ENCODE data around the gene ARAP1. TPM values are rescaled to one million over a fixed set of nuclear protein-coding genes. Genes with fewer than 3 reads are reported as not detected.
A peak's percentile ranks its signal among the peaks of the same experiment; 100 is the strongest.

Gene ARAP1
- total RNA-seq, 1 donor from 2014 or later: 17.6 TPM

DNA sequence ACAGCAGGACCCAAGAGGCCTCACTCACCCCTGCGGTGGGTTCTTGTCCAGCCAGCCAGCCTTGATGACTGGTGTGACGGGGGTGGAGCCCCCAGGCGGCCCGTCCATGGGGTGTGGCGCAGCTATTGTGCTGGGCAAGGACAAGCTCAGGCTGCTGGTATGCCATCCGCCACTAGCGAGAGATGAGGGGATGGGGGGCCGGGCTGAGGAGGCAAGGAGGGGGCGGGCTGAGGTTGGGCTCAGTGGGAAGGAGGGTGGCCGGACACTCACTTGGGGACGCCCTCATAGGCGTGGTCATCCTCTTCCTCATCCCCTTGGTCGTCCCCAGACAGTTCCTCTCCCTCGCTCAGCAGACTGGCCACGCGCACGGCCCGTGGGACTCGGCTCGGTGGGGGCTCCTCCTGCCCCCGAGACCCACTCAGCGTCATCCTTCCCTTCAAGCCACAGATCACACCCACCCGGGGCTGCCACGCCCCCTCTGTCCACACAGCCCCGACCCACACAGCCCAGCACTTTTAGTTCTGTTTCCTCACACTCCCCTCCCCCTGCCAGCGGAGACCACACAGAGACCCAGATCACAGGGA, 39.9 kb downstream of the ARAP1 start:
- Histone ChIP-seq H3K27ac (peak overlapping the region; percentile 13), H3K4me1 (peaks cover 22% of the 10 kb centered on the region), H3K9me3 (ENCODE audit: low read depth) (no peaks in the 10 kb centered on the region), H3K79me2 (ENCODE audit: low read depth) (no peaks in the 10 kb centered on the region), H3K36me3 (no peaks in the 10 kb centered on the region), H2AFZ (replicated peaks) (no peak overlapping the region), H3K9ac (no peak overlapping the region), H3F3A (ENCODE audit: low read depth) (no peaks in the 10 kb centered on the region), H3K27me3 (no peaks in the 10 kb centered on the region), H3K4me2 (peak overlapping the region; percentile 32), H4K20me1 (ENCODE audit: low read depth) (peaks cover 11% of the 10 kb centered on the region), H3K4me3 (no peak overlapping the region)
- TF ChIP-seq, protein P1, sequence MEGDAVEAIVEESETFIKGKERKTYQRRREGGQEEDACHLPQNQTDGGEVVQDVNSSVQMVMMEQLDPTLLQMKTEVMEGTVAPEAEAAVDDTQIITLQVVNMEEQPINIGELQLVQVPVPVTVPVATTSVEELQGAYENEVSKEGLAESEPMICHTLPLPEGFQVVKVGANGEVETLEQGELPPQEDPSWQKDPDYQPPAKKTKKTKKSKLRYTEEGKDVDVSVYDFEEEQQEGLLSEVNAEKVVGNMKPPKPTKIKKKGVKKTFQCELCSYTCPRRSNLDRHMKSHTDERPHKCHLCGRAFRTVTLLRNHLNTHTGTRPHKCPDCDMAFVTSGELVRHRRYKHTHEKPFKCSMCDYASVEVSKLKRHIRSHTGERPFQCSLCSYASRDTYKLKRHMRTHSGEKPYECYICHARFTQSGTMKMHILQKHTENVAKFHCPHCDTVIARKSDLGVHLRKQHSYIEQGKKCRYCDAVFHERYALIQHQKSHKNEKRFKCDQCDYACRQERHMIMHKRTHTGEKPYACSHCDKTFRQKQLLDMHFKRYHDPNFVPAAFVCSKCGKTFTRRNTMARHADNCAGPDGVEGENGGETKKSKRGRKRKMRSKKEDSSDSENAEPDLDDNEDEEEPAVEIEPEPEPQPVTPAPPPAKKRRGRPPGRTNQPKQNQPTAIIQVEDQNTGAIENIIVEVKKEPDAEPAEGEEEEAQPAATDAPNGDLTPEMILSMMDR (IDR thresholded peaks at IDR 0.05): no peak
- TF ChIP-seq EZH2 (IDR thresholded peaks at IDR 0.05) (no peak), EZH2phosphoT487 (IDR thresholded peaks at IDR 0.05) (no peak)
- peak; percentile 56 for DNase-seq (ENCODE audit: low spot score)
- peaks cover 60% of the 10 kb centered on the region for H3K4me1 Mint-ChIP-seq
- H3K9me3 Mint-ChIP-seq: no peaks in the 10 kb centered on the region
- H3K27me3 Mint-ChIP-seq (ENCODE audit: insufficient read depth, low read depth): peaks cover 8% of the 10 kb centered on the region
- peak overlapping the region; percentile 39 for H3K4me3 Mint-ChIP-seq
- peak overlapping the region; percentile 42 for H3K27ac Mint-ChIP-seq
- H3K36me3 Mint-ChIP-seq: no peaks in the 10 kb centered on the region

DNA sequence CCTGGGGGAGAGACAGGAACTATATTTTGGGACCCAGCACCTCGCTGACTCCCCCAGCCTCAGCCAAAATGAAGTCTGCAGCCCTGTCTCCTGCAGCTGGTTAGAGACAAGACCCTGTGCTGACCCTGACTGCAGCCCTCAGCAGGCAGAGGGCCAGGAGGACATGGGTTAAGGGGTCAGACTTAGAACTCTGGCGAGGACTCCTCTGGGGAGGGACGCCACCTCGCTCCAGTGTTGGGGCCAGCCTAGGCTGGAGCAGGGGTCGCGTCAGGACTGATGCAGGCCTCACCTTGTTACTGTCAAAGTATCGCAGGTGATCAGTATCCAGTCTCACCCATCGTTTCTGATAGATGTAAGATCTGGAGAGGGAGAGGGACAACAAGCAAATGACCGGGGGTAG, 41.1 kb downstream of the ARAP1 start:
- H3K27me3 ChIP-seq: no peaks in the 10 kb centered on the region
- H4K20me1 ChIP-seq (ENCODE audit: low read depth): peaks cover 19% of the 10 kb centered on the region
- peak overlapping the region; percentile 26 for H3K4me3 Mint-ChIP-seq
- TF ChIP-seq, protein P1 (IDR thresholded peaks at IDR 0.05): no peak
- no peak for TF ChIP-seq EZH2 (IDR thresholded peaks at IDR 0.05)
- H3K4me3 ChIP-seq: no peak overlapping the region
- H3K36me3 ChIP-seq: no peaks in the 10 kb centered on the region
- H3K27ac ChIP-seq: no peak overlapping the region
- no peak overlapping the region for H3K27ac Mint-ChIP-seq
- H3F3A ChIP-seq (ENCODE audit: low read depth): peaks cover 10% of the 10 kb centered on the region
- no peak overlapping the region for H2AFZ ChIP-seq (replicated peaks)
- H3K9me3 ChIP-seq (ENCODE audit: low read depth): no peaks in the 10 kb centered on the region
- H3K36me3 Mint-ChIP-seq: no peaks in the 10 kb centered on the region
- H3K4me1 ChIP-seq: peaks cover 33% of the 10 kb centered on the region
- DNase-seq (ENCODE audit: low spot score): no peak
- no peak overlapping the region for H3K9ac ChIP-seq
- no peaks in the 10 kb centered on the region for H3K9me3 Mint-ChIP-seq
- peaks cover 8% of the 10 kb centered on the region for H3K27me3 Mint-ChIP-seq (ENCODE audit: insufficient read depth, low read depth)
- no peaks in the 10 kb centered on the region for H3K79me2 ChIP-seq (ENCODE audit: low read depth)
- no peak overlapping the region for H3K4me2 ChIP-seq
- H3K4me1 Mint-ChIP-seq: peaks cover 61% of the 10 kb centered on the region

DNA sequence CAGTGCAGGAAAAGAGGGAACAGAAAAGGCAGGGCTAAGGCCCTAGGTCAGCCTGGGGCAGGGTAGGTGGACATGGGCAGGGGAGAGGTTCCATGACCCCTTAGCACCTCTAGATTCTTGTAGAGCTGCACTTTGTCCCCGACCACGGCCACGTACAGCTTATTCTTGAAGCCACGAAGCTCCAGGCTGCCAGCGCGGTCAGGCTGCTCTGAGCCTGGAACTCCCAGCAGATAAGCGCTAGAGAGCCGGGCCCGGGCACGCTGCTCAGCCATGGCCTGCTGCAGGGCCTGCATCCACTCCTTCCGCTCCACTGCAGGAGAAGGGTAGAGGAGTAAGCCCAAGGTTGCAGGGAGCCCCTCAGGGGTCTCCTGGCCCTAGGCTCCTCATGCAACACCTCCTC, 41.9 kb downstream of the ARAP1 start:
- Histone ChIP-seq H3K4me1 (peaks cover 41% of the 10 kb centered on the region), H3K9me3 (ENCODE audit: low read depth) (no peaks in the 10 kb centered on the region), H3F3A (ENCODE audit: low read depth) (peaks cover 18% of the 10 kb centered on the region), H3K36me3 (no peaks in the 10 kb centered on the region), H2AFZ (replicated peaks) (no peak overlapping the region), H3K4me2 (no peak overlapping the region), H3K79me2 (ENCODE audit: low read depth) (no peaks in the 10 kb centered on the region), H3K4me3 (no peak overlapping the region), H3K27ac (no peak overlapping the region), H3K9ac (no peak overlapping the region), H4K20me1 (ENCODE audit: low read depth) (peaks cover 28% of the 10 kb centered on the region), H3K27me3 (no peaks in the 10 kb centered on the region)
- TF ChIP-seq, protein P1 (IDR thresholded peaks at IDR 0.05): no peak
- TF ChIP-seq EZH2 (IDR thresholded peaks at IDR 0.05): no peak
- no peak for TF ChIP-seq EZH2phosphoT487 (IDR thresholded peaks at IDR 0.05)
- H3K4me1 Mint-ChIP-seq: peaks cover 61% of the 10 kb centered on the region
- H3K4me3 Mint-ChIP-seq: no peak overlapping the region
- H3K9me3 Mint-ChIP-seq: no peaks in the 10 kb centered on the region
- peak overlapping the region; percentile 26 for H3K27ac Mint-ChIP-seq
- no peaks in the 10 kb centered on the region for H3K36me3 Mint-ChIP-seq
- peaks cover 8% of the 10 kb centered on the region for H3K27me3 Mint-ChIP-seq (ENCODE audit: insufficient read depth, low read depth)
- no peak for DNase-seq (ENCODE audit: low spot score)
